Activated CD8-positive, alpha-beta T cell treated with anti-CD3 and anti-CD28 coated beads for 36 hours (primary cell): ENCODE data around the gene PHPT1. TPM values are rescaled to one million over a fixed set of nuclear protein-coding genes. Genes with fewer than 3 reads are reported as not detected.

Experiments
- ATAC-seq: fragments of 200-7000 bp; cut with Tn5 transposase; one replicate; pipeline ENCODE4 v1.10.0; 2021; ENCODE audit warnings: mild to moderate bottlenecking, moderate library complexity
- CTCF ChIA-PET: fragments of 350-600 bp; sonication (Branson Sonifier 250); formaldehyde crosslinking; loops from one replicate; lab custom pipeline; 2021; ENCODE audit warnings: antibody characterized with exemption; lab: Charles Lee
- POLR2A ChIA-PET: fragments of 350-600 bp; sonication (Branson Sonifier 250); formaldehyde crosslinking; loops from one replicate; lab custom pipeline; 2021; ENCODE audit warnings: antibody characterized with exemption; lab: Charles Lee
- DNase-seq: peaks from one replicate; pipeline ENCODE4 v3.0.0-alpha.2; 2020
- H3K27ac Mint-ChIP-seq: one replicate; pipeline ENCODE4 v1.8.0; 2021; ENCODE audit warnings: mild to moderate bottlenecking, mixed read lengths
- H3K27me3 Mint-ChIP-seq: one replicate; pipeline ENCODE4 v1.8.0; 2021; ENCODE audit warnings: mixed read lengths
- H3K36me3 Mint-ChIP-seq: one replicate; pipeline ENCODE4 v1.8.0; 2021; ENCODE audit warnings: low read depth, mixed read lengths
- H3K4me1 Mint-ChIP-seq: one replicate; pipeline ENCODE4 v1.8.0; 2021; ENCODE audit warnings: low read depth, mixed read lengths
- H3K4me3 Mint-ChIP-seq: one replicate; pipeline ENCODE4 v1.8.0; 2021; ENCODE audit warnings: mild to moderate bottlenecking, moderate library complexity, mixed read lengths
- H3K9me3 Mint-ChIP-seq: one replicate; pipeline ENCODE4 v1.8.0; 2021; ENCODE audit warnings: mixed read lengths
- intact Hi-C: fragments of 100-400 bp; cut with micrococcal nuclease; formaldehyde crosslinking; loops from one replicate; pipeline ENCODE4 v1.10.0; 2022
- total RNA-seq, 2 experiments: library from RNA; stranded (reverse); gene quantifications; one replicate each; pipeline ENCODE4 v1.2.3, GENCODE V29; 2021
- TF ChIP-seq, protein P1 (sequence below): fragments of 200-600 bp; IDR thresholded peaks from one replicate; pipeline ENCODE4 v1.8.0; 2022; ENCODE audit warnings: antibody characterized with exemption, mild to moderate bottlenecking

The PHPT1 gene
- total RNA-seq, 2 experiments from 2014 or later: 123 to 124 TPM

DNA sequence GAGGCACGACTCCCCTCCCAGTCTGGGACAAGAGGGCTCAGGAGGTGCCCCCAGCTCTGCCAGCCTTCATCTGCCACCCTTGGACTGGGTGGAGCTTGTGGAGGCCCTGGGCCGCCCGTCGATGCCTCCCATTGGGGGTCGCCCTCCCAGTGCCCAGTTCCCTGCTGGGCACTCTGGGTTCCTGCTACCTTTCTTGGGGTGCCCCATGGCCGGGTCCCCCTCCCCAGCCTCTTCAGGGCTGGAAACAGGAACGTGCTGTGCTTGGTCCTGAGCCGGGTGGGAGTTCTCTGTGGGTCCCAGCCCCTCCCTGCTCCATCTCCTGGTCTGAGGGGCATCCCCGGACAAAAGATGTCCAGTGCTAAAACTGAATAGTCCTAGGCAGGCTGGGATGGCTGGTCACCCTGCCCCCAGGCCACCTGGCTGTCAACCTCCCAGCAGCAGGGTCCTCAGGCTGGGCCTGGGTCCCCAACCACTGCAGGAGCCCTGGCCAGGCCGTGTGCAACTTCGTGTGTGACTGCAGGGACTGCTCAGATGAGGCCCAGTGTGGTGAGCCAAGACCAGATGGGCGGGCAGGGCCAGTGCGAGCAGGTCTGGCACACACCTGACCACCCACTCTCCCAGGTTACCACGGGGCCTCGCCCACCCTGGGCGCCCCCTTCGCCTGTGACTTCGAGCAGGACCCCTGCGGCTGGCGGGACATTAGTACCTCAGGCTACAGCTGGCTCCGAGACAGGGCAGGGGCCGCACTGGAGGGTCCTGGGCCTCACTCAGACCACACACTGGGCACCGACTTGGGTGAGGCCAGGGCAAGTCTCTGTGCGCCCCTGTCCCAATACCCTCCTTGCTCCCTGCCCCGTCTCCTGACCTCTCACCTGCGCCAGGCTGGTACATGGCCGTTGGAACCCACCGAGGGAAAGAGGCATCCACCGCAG, 3.7 kb downstream of the PHPT1 start:
- Mint-ChIP-seq H3K27ac (no peak overlapping the region), H3K9me3 (no peaks in the 10 kb centered on the region), H3K4me1 (no peaks in the 10 kb centered on the region), H3K36me3 (peaks cover 6% of the 10 kb centered on the region), H3K4me3 (no peak overlapping the region), H3K27me3 (peaks cover 2% of the 10 kb centered on the region)
- POLR2A ChIA-PET: no interaction called here
- ATAC-seq (no peak), DNase-seq (no peak)
- intact Hi-C loops: no loop called here
- CTCF ChIA-PET: interaction anchor here (1.2 kb wide), 1 partner anchor 10 kb away, joined by 5 read pairs; the partner anchor contains the start of gene AJM1
- TF ChIP-seq, protein P1, sequence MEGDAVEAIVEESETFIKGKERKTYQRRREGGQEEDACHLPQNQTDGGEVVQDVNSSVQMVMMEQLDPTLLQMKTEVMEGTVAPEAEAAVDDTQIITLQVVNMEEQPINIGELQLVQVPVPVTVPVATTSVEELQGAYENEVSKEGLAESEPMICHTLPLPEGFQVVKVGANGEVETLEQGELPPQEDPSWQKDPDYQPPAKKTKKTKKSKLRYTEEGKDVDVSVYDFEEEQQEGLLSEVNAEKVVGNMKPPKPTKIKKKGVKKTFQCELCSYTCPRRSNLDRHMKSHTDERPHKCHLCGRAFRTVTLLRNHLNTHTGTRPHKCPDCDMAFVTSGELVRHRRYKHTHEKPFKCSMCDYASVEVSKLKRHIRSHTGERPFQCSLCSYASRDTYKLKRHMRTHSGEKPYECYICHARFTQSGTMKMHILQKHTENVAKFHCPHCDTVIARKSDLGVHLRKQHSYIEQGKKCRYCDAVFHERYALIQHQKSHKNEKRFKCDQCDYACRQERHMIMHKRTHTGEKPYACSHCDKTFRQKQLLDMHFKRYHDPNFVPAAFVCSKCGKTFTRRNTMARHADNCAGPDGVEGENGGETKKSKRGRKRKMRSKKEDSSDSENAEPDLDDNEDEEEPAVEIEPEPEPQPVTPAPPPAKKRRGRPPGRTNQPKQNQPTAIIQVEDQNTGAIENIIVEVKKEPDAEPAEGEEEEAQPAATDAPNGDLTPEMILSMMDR: no peak

DNA sequence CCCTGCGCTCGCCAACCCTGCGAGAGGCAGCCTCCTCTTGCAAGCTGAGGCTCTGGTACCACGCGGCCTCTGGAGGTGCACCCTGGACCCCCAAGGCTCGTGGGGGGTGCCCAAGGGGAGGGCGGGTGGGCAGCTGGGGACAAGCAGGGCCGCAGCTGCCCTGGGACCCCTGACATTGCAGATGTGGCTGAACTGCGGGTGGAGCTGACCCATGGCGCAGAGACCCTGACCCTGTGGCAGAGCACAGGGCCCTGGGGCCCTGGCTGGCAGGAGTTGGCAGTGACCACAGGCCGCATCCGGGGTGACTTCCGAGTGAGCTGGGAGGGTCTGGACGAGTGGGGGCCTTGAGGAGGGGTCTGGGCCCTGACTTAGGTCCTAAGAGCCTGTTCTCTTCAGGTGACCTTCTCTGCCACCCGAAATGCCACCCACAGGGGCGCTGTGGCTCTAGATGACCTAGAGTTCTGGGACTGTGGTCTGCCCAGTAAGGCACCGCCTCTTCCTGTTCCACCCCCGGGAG, 4.4 kb downstream of the PHPT1 start:
- no peak overlapping the region for H3K27ac Mint-ChIP-seq
- intact Hi-C loops: no loop called here
- TF ChIP-seq, protein P1: no peak
- ChIA-PET POLR2A (no interaction called here), CTCF (no interaction called here)
- no peaks in the 10 kb centered on the region for H3K4me1 Mint-ChIP-seq
- ATAC-seq (no peak), DNase-seq (no peak)
- H3K36me3 Mint-ChIP-seq: peaks cover 4% of the 10 kb centered on the region
- H3K27me3 Mint-ChIP-seq: no peaks in the 10 kb centered on the region
- H3K4me3 Mint-ChIP-seq: no peak overlapping the region
- H3K9me3 Mint-ChIP-seq: no peaks in the 10 kb centered on the region

DNA sequence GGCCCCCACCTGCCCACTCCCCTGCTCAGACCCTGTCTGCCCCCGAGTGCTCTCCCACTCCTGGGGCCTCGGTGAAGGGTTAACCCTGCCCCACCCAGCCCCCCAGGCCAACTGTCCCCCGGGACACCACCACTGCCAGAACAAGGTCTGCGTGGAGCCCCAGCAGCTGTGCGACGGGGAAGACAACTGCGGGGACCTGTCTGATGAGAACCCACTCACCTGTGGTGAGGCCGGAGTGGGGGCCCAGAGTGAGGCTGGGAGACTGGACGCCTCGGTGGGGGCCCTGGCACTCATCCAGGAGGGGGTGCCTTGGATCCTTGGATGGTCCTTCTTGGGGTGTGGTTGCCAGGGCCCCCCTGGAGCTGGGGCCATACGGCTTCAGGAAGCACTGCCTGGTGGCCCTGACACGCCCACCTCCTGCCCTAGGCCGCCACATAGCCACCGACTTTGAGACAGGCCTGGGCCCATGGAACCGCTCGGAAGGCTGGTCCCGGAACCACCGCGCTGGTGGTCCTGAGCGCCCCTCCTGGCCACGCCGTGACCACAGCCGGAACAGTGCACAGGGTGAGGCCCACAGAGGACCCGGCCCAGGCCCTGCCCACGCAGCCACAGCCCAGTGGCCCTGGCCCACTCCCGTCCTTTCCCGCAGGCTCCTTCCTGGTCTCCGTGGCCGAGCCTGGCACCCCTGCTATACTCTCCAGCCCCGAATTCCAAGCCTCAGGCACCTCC, 5.1 kb downstream of the PHPT1 start:
- Mint-ChIP-seq H3K9me3 (no peaks in the 10 kb centered on the region), H3K27ac (no peak overlapping the region), H3K27me3 (no peaks in the 10 kb centered on the region), H3K4me1 (no peaks in the 10 kb centered on the region), H3K4me3 (no peak overlapping the region), H3K36me3 (peaks cover 4% of the 10 kb centered on the region)
- ChIA-PET CTCF (interaction anchor here (0.6 kb wide), 1 partner anchor 12 kb away, joined by 3 read pairs; the partner anchor contains the start of gene AJM1), POLR2A (no interaction called here)
- DNase-seq: no peak
- intact Hi-C loops: no loop called here
- no peak for ATAC-seq
- TF ChIP-seq, protein P1: no peak

DNA sequence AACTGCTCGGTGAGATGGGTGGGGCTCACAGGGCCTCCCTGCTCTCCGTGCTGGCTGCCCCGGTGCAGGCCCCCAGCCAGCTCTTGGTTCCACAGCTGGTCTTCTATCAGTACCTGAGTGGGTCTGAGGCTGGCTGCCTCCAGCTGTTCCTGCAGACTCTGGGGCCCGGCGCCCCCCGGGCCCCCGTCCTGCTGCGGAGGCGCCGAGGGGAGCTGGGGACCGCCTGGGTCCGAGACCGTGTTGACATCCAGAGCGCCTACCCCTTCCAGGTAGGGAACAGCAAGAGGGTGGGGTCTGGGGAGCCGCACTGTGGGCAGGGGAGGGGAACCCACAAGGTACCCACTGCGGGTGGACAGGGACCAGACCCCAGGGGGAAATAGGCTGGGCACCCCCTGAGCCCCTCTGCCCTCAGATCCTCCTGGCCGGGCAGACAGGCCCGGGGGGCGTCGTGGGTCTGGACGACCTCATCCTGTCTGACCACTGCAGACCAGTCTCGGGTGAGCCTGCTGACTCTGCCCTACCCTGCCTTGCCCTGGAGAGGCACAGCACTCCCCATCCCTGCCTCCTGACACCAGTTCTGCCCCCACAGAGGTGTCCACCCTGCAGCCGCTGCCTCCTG, 5.7 kb downstream of the PHPT1 start:
- H3K27me3 Mint-ChIP-seq: no peaks in the 10 kb centered on the region
- ChIA-PET POLR2A (no interaction called here), CTCF (interaction anchor here (0.6 kb wide), 1 partner anchor 12 kb away, joined by 3 read pairs; the partner anchor contains the start of gene AJM1)
- TF ChIP-seq, protein P1: no peak
- H3K9me3 Mint-ChIP-seq: no peaks in the 10 kb centered on the region
- H3K27ac Mint-ChIP-seq: no peak overlapping the region
- H3K4me1 Mint-ChIP-seq: no peaks in the 10 kb centered on the region
- no peak overlapping the region for H3K4me3 Mint-ChIP-seq
- DNase-seq: no peak
- intact Hi-C loops: no loop called here
- peaks cover 2% of the 10 kb centered on the region for H3K36me3 Mint-ChIP-seq
- no peak for ATAC-seq
